Measurements from ENCODE around the gene RAB35.

- no peak for TF ChIP-seq ZBTB8A (tag by site-specific recombination; IDR thresholded peaks at IDR 0.05)
- no peak for TF ChIP-seq ZIC2 (tag by site-specific recombination; IDR thresholded peaks at IDR 0.05)
- TF ChIP-seq CTCF (tag by site-specific recombination; IDR thresholded peaks at IDR 0.05), result no peak
- no peak for TF ChIP-seq SCRT1 (tag by site-specific recombination; IDR thresholded peaks at IDR 0.05; ENCODE audit: borderline replicate concordance)
- TF ChIP-seq ZNF239 (tag by site-specific recombination; IDR thresholded peaks at IDR 0.05), result no peak
- TF ChIP-seq, protein P1, sequence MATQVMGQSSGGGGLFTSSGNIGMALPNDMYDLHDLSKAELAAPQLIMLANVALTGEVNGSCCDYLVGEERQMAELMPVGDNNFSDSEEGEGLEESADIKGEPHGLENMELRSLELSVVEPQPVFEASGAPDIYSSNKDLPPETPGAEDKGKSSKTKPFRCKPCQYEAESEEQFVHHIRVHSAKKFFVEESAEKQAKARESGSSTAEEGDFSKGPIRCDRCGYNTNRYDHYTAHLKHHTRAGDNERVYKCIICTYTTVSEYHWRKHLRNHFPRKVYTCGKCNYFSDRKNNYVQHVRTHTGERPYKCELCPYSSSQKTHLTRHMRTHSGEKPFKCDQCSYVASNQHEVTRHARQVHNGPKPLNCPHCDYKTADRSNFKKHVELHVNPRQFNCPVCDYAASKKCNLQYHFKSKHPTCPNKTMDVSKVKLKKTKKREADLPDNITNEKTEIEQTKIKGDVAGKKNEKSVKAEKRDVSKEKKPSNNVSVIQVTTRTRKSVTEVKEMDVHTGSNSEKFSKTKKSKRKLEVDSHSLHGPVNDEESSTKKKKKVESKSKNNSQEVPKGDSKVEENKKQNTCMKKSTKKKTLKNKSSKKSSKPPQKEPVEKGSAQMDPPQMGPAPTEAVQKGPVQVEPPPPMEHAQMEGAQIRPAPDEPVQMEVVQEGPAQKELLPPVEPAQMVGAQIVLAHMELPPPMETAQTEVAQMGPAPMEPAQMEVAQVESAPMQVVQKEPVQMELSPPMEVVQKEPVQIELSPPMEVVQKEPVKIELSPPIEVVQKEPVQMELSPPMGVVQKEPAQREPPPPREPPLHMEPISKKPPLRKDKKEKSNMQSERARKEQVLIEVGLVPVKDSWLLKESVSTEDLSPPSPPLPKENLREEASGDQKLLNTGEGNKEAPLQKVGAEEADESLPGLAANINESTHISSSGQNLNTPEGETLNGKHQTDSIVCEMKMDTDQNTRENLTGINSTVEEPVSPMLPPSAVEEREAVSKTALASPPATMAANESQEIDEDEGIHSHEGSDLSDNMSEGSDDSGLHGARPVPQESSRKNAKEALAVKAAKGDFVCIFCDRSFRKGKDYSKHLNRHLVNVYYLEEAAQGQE (tag by site-specific recombination; IDR thresholded peaks at IDR 0.05), result no peak
Measured at GRCh38 chr12:120085920-120086645, 30.5 kb downstream of the RAB35 start.

Measured in HEK293 (cell line).